HG03520 (cell line): ENCODE data around the gene DBNDD2.

Experiments used
- ATAC-seq: cut with Tn5 transposase; IDR thresholded peaks from one replicate; pipeline ENCODE4 v1.9.1; 2021; ENCODE audit warnings: mild to moderate bottlenecking, moderate library complexity; ENCODE audit not compliant: unreplicated experiment

The DBNDD2 gene, protein sequence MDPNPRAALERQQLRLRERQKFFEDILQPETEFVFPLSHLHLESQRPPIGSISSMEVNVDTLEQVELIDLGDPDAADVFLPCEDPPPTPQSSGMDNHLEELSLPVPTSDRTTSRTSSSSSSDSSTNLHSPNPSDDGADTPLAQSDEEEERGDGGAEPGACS

DNA sequence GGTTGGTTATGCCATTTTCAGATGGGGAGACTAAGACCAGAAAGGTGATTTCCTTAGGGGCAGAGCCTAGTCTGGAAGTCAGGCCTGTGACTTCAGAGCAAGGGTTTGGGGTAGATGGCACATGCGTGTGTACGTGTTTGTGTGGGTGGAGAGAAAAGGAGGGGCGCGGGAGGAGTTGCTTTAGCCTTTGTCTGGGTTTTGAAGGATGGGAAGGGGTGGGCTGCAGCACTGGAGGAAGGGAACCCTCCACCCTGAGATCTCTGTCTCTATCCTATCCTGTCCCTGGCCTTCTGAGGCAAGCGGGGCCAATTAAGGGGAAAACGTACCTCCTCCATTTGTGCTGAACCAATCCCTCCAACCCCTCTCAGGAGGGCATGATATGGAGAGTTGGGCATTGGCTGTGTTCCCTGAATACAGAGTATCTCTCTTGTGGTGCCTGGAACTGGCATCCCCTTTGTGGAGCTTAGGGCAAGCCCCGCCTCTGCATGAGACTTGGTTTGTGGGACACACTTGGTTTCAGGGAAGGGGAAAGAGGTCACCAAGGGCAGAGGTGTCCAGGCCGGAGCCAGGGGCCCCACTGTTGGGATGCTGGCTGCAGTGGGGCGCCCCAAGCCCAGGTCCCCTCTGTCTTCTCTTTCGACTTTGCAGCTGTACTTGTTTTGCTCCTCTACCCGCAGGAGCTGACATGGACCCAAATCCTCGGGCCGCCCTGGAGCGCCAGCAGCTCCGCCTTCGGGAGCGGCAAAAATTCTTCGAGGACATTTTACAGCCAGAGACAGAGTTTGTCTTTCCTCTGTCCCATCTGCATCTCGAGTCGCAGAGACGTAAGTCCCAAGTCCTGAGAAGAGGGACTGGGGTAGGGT lies at the start of gene DBNDD2:
DBNDD2 (plus strand) TSS at position 507 of the 863 bp plus-strand sequence; CDS start at position 686, 179 bp downstream.
- ATAC-seq, result no peak

DNA sequence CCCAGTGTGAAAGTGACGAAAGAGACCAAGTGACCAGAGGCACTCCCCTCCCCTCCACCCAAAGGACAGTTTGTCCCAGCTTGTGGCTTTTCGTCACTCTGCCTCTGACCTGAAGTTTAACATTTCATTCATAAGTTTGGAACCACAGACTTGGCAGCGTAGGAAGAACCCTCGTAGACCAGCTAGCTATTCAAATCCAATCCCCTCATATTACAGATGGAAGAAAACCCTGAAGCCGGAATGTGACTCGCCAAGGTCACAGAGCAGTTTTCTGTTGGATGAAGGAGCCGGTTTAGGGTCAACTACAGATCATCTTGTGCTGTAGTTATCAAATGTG lies 49.1 kb upstream of the DBNDD2 start:
- ATAC-seq, result no peak

DNA sequence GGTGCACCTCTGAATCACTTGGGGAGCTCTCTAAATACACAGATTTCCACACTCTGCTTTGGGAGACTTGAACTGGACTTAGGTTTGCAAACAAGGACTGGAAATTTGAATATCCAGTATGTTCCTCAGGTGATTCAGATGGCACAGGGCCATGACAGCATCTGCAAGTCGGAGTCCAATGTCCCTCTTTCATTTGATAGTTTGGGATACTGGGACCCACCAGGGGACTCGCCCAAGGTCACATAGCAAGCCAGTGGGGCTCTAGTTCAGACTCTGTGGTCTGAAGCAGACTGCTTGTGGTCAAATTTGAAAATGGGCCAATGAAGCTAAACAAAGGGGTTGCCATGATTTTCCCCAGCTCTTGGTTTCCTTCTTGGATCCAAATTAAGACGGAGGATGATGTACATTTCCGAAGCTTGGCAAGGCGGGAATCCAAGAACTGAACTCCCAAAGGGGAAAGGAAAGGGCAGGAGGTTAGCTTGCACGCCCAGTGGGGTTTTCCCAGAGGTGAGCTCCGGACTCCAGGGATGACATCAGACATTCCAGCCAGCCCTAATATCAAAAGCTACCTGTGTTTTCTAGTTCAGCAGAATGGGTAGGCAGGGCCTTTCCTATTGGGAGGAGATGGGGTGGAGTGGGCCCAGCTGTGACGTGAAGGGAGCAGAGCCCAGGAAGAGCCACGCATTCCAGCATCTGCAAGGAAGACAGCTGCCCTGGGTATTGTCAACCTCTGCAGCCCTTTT lies 48.5 kb upstream of the DBNDD2 start:
- no peak for ATAC-seq

DNA sequence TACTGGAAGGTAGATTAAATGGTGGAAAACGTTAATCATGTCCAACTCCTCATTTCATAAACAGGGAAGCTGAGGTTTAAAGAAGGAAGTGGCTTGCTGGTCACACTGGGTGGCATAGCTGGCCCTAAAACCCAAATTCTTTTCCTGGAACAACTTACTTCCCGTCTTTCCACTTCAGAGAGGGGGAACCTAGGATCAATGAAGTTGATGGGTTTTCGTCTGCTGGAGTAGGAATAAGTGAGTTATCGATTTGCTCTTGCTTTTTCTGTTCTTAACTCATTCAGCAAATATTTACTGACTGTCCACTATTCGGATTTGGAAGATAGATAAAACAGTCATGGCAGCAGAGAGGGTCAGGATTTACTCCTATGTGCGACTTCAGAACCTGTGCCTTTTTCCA lies 46.3 kb upstream of the DBNDD2 start:
- ATAC-seq, result no peak

DNA sequence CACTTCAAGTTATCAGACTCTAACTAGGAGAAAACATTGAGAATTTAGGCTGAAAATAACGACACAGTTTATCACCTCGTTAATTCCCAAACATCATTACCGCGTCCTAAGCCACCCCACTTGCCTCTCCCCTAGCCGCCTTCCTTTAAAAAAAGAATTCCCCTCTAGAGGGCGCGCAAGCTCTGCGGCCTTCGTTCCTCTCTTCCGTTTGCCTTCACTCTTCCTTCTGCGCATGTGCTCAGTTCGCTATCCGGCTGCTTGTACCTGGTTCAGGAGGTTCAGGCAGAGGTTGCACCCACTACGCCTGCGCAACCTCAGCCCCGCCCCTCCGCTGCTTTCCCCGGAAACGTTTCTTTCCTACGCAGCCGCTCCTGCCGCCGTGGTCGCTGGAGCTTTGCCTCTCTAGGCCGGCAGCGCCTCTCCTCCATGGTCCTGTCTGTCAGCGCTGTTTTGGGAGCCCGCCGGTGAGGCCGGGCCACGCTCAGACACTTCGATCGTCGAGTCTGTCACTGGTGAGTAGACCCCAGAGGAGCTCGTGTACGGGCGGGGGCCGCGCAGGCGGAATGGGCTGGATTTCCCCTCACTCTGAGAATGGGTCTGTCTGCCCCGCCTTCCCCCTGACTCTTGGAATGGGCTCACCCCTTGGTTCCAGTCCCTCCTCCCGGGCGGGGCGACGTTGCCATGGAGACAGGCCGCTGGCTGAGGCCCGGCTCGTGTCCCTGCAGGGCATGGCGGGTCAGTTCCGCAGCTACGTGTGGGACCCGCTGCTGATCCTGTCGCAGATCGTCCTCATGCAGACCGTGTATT lies 45.1 kb upstream of the DBNDD2 start, which contains the start of gene SYS1:
SYS1 (plus strand) TSS at position 353 of the 807 bp plus-strand sequence; CDS start at position 729, 376 bp downstream.
- peak; percentile 86 for ATAC-seq

DNA sequence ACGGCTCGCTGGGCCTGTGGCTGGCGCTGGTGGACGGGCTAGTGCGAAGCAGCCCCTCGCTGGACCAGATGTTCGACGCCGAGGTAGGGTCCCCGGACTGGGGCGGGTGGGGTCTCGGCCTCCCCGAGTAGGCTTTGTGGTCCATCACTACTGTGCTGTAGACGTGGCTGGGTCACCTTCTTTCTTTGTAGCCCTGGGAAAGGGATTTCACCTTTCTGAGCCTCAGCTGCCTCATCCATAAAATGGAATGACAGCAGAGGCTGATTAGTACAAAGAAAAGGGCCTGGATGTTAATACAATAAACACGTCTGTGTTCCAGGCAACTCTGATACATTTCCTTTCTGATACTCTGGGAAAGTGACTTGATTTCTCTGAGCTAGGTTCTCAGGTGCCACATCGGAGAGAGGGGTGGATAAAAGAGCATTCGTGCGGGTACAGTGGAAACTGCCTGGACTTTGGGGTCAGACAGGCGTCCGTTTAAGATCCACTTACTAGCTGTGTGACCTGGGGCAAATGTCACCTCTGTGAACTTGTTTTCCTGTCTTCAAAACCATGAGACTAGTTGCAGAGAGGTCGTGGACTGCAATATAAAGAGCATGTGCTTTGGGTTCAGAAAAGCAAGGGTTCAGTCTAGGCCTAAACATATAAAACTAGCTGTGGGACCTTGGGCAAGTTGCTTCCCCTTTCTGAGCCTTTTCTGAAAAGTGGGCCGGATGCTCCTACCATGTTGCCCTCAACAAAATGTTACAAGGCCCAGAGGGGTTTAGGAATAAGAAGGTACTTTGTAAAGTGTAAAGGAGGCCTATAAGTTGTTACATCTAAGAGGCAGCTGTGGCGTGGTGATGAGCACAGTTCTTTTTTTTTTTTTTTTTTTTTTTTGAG lies 44.2 kb upstream of the DBNDD2 start:
- ATAC-seq, result peak; percentile 1

DNA sequence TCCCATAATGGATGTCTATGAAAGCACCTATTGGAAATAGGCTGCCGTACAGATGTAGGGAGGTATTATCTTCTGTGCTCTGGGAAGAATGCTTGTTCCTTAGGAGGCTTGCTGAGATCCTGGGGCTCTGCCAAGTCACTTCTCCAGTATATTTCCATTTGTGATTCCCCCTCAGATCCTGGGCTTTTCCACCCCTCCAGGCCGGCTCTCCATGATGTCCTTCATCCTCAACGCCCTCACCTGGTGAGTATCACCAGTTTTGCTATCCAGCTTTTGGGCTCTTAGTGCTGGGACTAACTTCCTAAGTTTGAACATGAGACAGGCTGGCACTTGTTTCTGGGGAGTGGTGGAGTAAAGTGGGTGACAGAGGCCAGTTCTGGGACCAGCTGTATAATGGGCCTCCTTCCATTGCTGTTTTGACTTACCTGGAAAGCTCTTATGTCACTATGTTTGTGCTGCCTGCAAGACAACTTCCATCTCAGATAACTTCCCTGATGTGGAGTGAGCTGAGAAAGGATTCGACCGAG lies 42.6 kb upstream of the DBNDD2 start:
- no peak for ATAC-seq

DNA sequence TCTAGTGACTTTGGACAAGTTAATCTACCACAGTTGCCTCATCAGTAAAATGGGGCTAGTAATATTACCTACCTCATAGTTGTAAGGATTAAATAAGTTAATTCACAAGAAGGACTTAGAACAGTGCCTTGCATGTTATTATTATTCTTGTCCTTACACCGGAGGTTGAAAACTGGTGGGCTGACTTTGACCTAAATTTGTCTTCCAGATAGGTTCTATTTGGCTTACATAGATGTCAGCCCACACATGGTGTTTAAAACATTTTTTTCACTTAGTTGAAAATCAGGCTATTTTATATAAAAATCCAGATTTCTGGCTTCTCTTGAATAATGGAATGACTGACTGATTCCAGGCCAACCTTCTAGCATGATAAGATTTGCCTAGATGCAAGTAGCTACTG lies 41.9 kb upstream of the DBNDD2 start:
- no peak for ATAC-seq

DNA sequence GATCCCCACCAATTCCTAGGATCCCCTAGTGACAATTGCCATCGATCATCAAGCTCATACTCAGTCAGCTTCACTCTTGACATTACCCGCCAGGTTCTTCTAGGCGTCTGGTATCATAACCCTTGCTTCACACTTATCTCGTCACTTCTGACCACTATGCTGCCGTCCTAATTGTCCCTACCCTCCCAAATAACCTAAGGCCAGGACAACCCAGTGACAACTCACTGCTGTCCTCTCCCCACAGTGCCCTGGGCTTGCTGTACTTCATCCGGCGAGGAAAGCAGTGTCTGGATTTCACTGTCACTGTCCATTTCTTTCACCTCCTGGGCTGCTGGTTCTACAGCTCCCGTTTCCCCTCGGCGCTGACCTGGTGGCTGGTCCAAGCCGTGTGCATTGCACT lies 41.5 kb upstream of the DBNDD2 start:
- ATAC-seq, result no peak

DNA sequence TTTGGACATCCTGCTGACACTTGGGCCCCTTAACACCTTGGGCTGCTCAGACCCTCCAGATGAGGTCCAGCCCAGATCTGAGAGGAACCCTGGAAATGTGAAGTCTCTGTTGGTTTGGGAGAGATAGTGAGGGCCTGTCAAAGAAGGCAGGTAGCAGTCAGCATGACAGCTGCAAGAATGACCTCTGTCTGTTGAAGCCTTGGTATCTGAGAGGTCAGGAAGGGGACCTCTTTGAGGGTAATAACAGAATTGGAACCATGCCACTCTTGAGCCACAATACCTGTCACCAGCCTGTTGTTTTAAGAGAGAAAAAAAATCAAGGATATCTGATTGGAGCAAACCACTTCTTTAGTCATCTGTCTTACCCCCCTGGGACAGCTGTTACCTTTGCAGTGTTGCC lies 41.0 kb upstream of the DBNDD2 start:
- ATAC-seq, result no peak

DNA sequence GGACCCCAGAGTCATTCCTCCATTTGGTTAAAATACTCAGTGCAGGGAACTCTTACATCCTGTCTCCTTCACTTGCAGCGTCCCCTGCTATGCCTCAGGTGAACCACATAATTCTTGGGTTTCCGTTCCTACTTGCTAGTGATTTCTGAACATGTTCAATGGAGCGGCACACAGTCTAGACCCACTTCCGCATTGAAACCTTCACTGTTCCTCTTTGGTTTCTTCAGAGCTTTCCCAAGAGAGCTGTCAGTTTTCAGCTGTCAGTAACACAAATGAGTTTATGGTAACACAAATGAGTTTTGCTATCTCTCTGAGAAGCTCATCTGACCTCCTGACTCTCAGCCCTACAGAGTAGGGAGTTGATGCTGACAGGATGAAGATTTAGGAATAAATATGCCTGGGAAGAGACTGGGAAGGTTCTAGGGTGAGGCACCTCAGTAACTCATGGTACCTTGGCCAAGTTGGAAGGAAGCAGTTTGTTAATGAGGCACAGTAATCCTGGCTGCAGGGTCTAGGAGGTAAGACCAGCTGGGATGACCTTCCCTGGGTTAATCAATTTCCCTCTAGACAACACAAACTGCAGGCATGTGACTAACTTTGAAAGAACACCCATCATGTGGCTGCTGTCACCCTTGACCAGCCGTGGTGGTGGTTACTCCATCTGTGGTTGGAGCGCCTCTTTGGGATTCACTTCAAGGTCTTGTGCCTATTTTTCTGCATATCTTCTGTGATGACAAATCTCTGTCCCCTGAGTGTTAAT lies 39.7 kb upstream of the DBNDD2 start:
- peak; percentile 80 for ATAC-seq

DNA sequence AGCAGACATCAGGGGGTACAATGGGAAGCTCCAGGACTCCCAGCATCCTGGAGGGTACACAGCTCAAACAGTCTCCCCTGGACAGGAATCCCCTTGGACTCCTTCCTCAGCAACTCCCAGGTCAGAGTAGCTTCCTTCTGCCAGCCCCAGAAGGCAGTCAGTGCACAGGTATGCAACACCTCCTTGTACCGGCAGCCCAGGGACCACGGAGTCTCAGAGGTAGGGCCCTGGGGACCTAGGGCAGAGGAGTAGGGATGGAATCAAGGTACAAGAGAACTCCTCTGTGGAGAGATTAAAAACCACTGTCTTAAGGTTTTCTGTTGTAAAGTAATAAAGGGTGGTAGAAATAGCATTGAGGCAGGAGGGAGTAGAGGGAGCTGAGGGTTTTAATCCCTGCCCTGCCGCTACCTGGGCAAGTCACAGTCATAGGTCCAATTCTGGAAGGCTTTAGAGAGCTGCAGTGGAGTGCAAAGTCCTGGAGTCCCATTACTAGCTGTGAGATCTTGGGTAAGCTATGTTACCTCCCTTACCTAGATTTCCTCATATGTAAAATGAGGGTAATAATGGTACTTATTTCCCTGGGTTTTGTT lies 37.4 kb upstream of the DBNDD2 start:
- ATAC-seq, result no peak

DNA sequence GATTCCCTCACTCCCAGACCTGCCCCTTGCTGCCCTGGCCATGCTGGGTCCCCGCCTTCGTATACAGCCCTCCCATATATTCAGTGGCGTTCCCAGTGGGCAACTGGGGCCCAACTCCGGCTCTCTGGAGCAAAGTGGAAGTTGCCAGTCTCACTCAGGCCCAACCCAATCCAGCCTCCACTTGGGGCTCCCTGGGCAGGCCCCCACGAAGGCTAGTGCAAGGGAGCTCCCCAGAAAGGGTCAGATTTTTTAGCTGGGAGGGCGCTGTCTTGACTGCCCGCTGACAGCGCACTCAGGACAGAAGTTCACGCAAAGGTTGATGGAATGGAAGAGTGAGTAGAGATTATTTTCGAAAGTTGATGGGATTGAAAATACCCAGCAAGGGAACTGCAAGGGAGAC lies 35.8 kb upstream of the DBNDD2 start:
- ATAC-seq, result no peak

DNA sequence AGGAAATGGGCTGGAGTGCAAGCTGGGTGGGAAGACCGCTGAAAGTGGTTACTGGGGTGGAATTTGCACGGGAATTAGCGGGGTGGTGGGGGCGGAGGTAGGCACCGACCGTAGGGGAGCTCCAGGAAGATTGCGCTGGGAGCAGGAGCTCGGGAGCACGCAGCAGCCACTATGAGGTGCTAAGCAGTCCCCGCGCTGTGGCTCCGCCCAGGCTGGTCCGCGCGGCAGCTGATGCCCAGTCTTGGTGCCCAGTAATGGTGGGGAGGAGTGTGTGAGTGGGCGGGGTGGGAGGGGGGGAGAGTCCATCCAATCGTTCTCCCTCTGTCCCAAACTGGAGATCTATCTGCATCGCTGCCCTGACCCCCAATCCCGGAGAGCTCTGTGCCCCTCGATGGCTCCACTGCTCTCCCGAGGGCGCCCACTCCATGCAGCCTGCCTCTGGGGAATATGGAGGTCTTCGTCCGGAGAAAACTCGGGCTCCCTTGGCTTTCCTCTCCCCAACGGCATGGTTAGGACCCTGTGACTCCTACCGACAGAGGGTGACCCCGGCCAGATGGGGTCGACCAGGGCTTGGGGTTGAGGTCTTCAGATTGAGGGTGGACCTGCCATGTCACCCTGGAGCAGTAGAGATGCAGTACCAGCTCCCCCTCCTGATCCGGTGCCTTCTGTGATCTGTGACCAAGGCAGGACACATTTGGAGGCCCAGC lies 35.3 kb upstream of the DBNDD2 start:
- ATAC-seq, result no peak

DNA sequence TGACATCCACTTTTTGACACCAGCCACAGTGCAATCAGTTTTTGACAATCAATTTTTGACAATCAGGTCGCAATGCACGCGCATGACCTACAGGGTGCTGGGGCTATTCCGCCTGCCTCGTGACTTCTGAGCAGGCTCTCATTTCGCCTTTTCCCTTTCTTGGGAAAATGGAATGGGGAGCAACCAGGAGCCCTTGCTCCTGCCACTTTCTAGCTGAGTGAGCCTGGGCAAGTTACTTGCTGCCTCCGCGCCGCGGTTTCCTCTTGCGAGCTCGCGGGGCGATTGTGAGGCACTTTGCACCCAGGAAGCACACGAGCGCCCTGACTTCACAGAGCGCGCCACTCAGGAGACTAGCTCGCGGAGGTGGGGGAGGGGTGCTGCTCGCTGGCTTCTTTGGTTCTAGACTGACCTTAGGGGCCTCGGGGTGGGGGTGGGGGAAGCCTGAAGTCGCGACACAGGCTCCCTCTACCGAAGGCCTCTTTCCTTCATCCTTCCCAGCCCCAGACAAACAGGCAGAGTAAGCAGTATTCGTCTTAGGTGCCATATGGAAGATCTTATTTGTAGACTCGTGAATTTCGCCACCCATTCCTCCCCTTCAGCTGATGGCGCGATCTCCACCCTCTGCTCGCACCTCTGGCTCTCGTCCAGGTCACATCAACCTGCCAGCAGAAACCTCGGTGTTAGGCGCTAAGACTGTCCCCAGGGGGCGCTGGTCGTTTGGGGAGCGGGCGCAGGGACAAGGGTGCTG lies 34.6 kb upstream of the DBNDD2 start:
- ATAC-seq, result peak; percentile 60

DNA sequence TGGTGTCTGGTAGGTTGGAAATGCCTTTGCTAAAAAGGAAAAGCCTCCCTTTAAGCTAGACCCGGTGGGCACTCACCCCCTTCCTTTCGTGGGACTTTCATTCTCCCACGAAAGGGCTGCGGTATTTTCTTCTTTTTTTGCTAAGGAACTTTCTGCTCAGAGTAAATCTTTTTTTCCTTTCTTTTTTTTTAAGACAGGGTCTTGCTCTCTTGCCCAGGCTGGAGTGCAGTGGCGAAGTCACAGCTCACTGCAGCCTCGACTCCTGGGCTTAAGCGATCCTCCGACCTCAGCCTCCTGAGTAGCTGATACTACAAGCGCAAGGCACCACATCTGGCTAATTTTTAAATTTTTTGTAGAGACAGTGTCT lies 34.0 kb upstream of the DBNDD2 start:
- no peak for ATAC-seq

DNA sequence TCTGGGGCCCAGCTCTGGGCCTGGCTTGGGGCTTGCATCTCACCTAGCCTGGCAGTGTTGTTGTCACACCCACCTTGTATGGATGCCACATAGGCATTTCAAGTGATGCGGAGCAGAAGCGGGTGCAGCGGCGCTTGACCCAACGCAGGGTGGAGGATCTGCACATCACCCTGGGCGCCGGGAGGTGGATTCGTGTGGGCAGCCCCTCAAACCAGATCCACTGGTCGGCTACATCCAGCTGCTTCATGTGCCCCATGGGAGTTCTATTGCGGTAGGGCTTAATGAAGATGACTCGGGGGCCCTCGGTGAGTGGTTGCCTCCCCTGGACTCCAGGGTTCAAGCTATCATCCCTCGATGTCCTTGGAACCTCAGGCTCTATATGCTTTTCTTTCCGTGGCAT lies 33.1 kb upstream of the DBNDD2 start:
- ATAC-seq, result no peak
